ENCODE data around the gene ZNF639.
A peak's percentile ranks its signal among the peaks of the same experiment; 100 is the strongest.
"Not testable (repeated sequence)": the region's sequence is repeated elsewhere in the genome, so short reads cannot be mapped to it uniquely, and the experiment has no call there.

ZNF639 gene

GRCh38 chr3:179322286-179323196 is at the start of gene ZNF639:
Gene ZNF639, plus strand, starts transcription at chr3:179323031. Its CDS starts 5,263 bp downstream, at chr3:179328294.
- DNase-seq, result peak; percentile 77 to 81

- not testable (repeated sequence) for DNase-seq
Observed at GRCh38 chr3:179274434-179274833, 48.4 kb upstream of the ZNF639 start.

GRCh38 chr3:179276001-179276400 is 46.8 kb upstream of the ZNF639 start:
- DNase-seq, result no peak

- DNase-seq, result no peak
Observed at GRCh38 chr3:179276743-179277142, 46.1 kb upstream of the ZNF639 start.

- DNase-seq, result no peak
Observed at GRCh38 chr3:179278151-179278550, 44.7 kb upstream of the ZNF639 start.

- DNase-seq, result no peak
Observed at GRCh38 chr3:179278932-179279693, 43.7 kb upstream of the ZNF639 start.

- DNase-seq, result no peak
Observed at GRCh38 chr3:179279837-179280236, 43.0 kb upstream of the ZNF639 start.

- no peak for DNase-seq
Observed at GRCh38 chr3:179281825-179282224, 41.0 kb upstream of the ZNF639 start.

GRCh38 chr3:179286331-179286730 is 36.5 kb upstream of the ZNF639 start:
- DNase-seq, result no peak

GRCh38 chr3:179288845-179289244 is 34.0 kb upstream of the ZNF639 start:
- no peak for DNase-seq

- no peak for DNase-seq
Observed at GRCh38 chr3:179289295-179289694, 33.5 kb upstream of the ZNF639 start.

- no peak for DNase-seq
Observed at GRCh38 chr3:179292450-179292849, 30.4 kb upstream of the ZNF639 start.

- DNase-seq, result no peak
Observed at GRCh38 chr3:179297971-179298725, 24.7 kb upstream of the ZNF639 start.

GRCh38 chr3:179299316-179299715 is 23.5 kb upstream of the ZNF639 start:
- DNase-seq, result no peak

- DNase-seq, result no peak
Observed at GRCh38 chr3:179299999-179300613, 22.7 kb upstream of the ZNF639 start.

GRCh38 chr3:179301645-179302044 is 21.2 kb upstream of the ZNF639 start:
- no peak for DNase-seq

- DNase-seq, result no peak
Observed at GRCh38 chr3:179302111-179302510, 20.7 kb upstream of the ZNF639 start.

- DNase-seq, result no peak
Observed at GRCh38 chr3:179304605-179305004, 18.2 kb upstream of the ZNF639 start.

GRCh38 chr3:179307362-179307761 is 15.5 kb upstream of the ZNF639 start:
- DNase-seq, result not testable (repeated sequence)

- no peak for DNase-seq
Observed at GRCh38 chr3:179308001-179308400, 14.8 kb upstream of the ZNF639 start.

GRCh38 chr3:179309225-179310078 is 13.4 kb upstream of the ZNF639 start:
- no peak for DNase-seq

GRCh38 chr3:179318876-179319275 is 4.0 kb upstream of the ZNF639 start:
- no peak for DNase-seq
